Osteocyte (in vitro differentiated cells): ENCODE measurements around the gene RRAS2. TPM values are rescaled to one million over a fixed set of nuclear protein-coding genes. Genes with fewer than 3 reads are reported as not detected.

Source experiments
- DNase-seq: peaks from one replicate; pipeline ENCODE4 v3.0.0; 2021; ENCODE audit warnings: mixed read lengths; ENCODE audit not compliant: unreplicated experiment; ENCODE audit errors: extremely low spot score
- H3K27ac Mint-ChIP-seq: one replicate; pipeline ENCODE4 v1.8.0; 2021; ENCODE audit warnings: mild to moderate bottlenecking, mixed read lengths; ENCODE audit not compliant: unreplicated experiment
- H3K27me3 Mint-ChIP-seq: one replicate; pipeline ENCODE4 v1.8.0; 2021; ENCODE audit warnings: mixed read lengths; ENCODE audit not compliant: unreplicated experiment
- H3K36me3 Mint-ChIP-seq: one replicate; pipeline ENCODE4 v1.8.0; 2021; ENCODE audit warnings: mixed read lengths; ENCODE audit not compliant: unreplicated experiment
- H3K4me1 Mint-ChIP-seq: one replicate; pipeline ENCODE4 v1.8.0; 2021; ENCODE audit warnings: mixed read lengths; ENCODE audit not compliant: unreplicated experiment
- H3K4me3 Mint-ChIP-seq: one replicate; pipeline ENCODE4 v1.8.0; 2021; ENCODE audit warnings: mild to moderate bottlenecking, moderate library complexity, mixed read lengths; ENCODE audit not compliant: unreplicated experiment
- H3K9me3 Mint-ChIP-seq: one replicate; pipeline ENCODE4 v1.8.0; 2021; ENCODE audit warnings: mixed read lengths; ENCODE audit not compliant: unreplicated experiment
- total RNA-seq: library from RNA; stranded (reverse); gene quantifications from 2 replicates; pipeline ENCODE4 v1.2.1, GENCODE V29; 2021
- TF ChIP-seq, protein P1 (sequence below): fragments of 200-600 bp; sonication (generic); IDR thresholded peaks from 2 replicates; pipeline ENCODE4 v1.5.0; 2021; ENCODE audit warnings: antibody characterized with exemption, mild to moderate bottlenecking, moderate library complexity

RRAS2 gene
- total RNA-seq, 1 donor from 2014 or later: 95.7 TPM

DNA sequence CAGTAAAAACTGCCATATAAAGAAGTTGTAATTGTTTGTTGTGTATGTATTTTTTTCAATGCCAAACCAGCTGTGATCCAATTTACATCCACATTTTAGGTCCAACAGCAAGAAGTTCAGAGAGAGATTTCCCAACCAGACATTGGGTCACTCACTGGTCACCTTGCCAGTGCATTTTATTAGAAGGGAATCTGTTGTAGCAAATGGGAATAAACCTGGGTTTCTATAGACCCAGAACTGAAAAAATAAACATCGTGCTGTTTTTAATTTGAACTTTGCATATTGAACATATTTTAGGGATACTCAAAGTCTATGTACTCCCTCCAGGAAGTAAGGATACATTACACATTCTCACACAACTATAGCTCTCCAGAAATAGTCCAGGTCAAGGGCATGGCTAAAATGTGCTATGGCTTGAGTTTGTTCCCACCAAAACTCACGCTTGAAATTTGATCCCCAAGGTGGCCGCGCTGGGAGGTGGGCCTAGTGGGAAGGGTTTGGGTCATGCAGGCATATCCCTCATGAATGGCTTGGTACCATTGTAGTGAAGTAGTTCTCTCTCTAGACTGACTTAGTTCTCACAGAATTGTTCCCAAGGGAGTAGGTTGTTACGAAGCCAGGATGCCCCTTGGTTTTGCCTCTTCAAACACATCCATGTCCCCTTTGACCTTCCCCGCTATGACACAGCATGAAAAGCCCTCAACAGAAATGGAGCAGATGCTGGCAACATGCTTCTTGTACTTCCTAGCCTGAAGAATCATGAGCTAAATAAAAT is 90.9 kb downstream of the RRAS2 start:
- Mint-ChIP-seq H3K4me1 (peaks cover 9% of the 10 kb centered on the region), H3K4me3 (no peak overlapping the region), H3K36me3 (peaks cover 29% of the 10 kb centered on the region), H3K27ac (peak overlapping the region; percentile 72), H3K9me3 (peaks cover 4% of the 10 kb centered on the region), H3K27me3 (no peaks in the 10 kb centered on the region)
- TF ChIP-seq, protein P1, sequence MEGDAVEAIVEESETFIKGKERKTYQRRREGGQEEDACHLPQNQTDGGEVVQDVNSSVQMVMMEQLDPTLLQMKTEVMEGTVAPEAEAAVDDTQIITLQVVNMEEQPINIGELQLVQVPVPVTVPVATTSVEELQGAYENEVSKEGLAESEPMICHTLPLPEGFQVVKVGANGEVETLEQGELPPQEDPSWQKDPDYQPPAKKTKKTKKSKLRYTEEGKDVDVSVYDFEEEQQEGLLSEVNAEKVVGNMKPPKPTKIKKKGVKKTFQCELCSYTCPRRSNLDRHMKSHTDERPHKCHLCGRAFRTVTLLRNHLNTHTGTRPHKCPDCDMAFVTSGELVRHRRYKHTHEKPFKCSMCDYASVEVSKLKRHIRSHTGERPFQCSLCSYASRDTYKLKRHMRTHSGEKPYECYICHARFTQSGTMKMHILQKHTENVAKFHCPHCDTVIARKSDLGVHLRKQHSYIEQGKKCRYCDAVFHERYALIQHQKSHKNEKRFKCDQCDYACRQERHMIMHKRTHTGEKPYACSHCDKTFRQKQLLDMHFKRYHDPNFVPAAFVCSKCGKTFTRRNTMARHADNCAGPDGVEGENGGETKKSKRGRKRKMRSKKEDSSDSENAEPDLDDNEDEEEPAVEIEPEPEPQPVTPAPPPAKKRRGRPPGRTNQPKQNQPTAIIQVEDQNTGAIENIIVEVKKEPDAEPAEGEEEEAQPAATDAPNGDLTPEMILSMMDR: no peak
- DNase-seq: no peak

DNA sequence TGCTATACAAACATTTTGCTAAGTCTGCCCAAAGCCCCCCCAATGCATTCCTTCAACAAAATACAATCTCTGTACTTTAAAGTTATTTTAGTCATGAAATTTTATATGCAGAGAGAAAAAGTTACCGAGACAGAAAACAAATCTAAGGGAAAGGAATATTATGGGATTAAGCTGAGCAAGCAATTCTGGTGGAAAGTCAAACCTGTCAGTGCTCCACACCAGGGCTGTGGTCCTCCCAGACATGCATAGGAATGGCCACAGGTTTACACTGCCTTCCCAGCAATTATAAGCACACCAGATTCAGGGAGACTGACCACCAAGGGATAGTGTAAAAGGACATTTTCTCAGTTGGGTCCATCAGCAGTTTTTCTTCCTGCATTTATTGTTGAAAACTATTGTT is 92.4 kb downstream of the RRAS2 start:
- Mint-ChIP-seq H3K9me3 (peaks cover 4% of the 10 kb centered on the region), H3K4me3 (no peak overlapping the region), H3K36me3 (peaks cover 27% of the 10 kb centered on the region), H3K4me1 (peaks cover 11% of the 10 kb centered on the region), H3K27me3 (no peaks in the 10 kb centered on the region), H3K27ac (no peak overlapping the region)
- TF ChIP-seq, protein P1: no peak
- DNase-seq: no peak

DNA sequence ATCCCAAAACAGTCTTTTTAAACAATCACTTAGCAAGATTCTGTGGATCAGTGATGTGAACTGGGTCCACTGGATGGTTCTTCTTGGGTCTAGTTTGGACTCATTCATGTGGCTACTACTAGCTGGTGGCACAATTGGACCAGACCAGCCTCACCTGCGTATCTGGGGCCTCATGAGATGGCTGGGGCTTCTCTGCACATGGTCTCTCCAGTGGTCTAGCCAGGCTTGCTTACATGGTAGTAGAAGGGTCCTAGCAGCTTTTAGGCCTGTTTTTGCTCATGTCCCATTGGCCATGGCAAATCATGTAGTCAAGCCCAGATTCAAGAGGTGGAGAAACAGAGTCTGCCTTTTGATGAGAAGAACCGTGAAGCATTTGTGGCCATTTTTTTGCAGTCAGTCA is 94.0 kb downstream of the RRAS2 start:
- H3K36me3 Mint-ChIP-seq: peaks cover 25% of the 10 kb centered on the region
- no peak overlapping the region for H3K27ac Mint-ChIP-seq
- peaks cover 4% of the 10 kb centered on the region for H3K9me3 Mint-ChIP-seq
- no peak overlapping the region for H3K4me3 Mint-ChIP-seq
- no peak for DNase-seq
- TF ChIP-seq, protein P1: no peak
- peaks cover 11% of the 10 kb centered on the region for H3K4me1 Mint-ChIP-seq
- H3K27me3 Mint-ChIP-seq: no peaks in the 10 kb centered on the region

DNA sequence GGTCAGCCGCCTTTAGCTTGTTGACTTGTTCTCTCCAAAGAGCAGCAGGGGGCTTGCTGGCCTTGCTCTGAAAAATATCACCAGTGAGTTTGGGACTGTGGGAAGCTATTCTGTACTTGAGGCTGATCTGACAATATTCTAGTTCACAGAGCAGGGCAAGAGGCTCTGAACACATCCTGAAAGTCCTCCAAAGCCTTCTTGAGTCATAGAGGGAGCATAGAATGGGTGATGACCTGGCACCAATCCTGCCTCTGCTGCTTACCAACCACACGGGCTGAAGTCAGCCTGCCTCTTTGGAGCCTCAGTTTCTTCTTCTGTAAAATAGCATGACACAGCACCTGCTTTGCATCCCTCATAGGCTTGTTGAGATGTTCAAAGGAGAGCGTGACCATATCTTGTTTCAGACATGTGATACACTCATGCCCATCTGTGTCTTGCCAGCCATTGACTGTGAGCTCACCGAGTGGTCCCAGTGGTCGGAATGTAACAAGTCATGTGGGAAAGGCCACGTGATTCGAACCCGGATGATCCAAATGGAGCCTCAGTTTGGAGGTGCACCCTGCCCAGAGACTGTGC is 96.6 kb downstream of the RRAS2 start:
- no peak overlapping the region for H3K27ac Mint-ChIP-seq
- TF ChIP-seq, protein P1: no peak
- peaks cover 4% of the 10 kb centered on the region for H3K9me3 Mint-ChIP-seq
- H3K27me3 Mint-ChIP-seq: no peaks in the 10 kb centered on the region
- no peak for DNase-seq
- H3K4me1 Mint-ChIP-seq: peaks cover 3% of the 10 kb centered on the region
- no peak overlapping the region for H3K4me3 Mint-ChIP-seq
- peaks cover 17% of the 10 kb centered on the region for H3K36me3 Mint-ChIP-seq

DNA sequence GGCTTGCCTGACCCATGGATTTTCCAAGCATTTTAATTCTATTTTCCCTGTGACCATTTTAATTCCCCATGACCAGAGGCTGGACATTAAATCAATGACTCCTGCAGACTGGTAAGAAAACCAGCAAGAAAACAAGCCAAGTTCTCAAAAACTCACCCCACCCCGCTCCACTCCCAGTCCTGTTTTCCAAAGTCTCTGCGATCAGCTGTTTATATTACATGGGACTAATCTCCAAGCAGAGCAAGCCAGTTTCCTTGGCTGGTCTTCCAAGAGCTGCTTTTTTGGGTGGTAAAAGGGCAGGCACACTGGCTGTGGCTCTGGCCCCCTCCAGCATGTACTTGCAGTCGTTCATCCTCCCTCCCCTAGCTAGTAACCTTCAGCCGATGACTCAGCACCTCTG is 97.9 kb downstream of the RRAS2 start:
- TF ChIP-seq, protein P1: no peak

More for the DNA sequence above, 97.9 kb downstream of the RRAS2 start:
- Mint-ChIP-seq H3K36me3 (peaks cover 14% of the 10 kb centered on the region), H3K4me1 (peaks cover 3% of the 10 kb centered on the region), H3K27ac (no peak overlapping the region), H3K27me3 (no peaks in the 10 kb centered on the region), H3K4me3 (no peak overlapping the region), H3K9me3 (peaks cover 4% of the 10 kb centered on the region)
- no peak for DNase-seq
